Loucy (cell line): ENCODE measurements around the gene AKR1D1.

Experiments used
- H2AFZ ChIP-seq: fragments of 200-600 bp; sonication (generic); 2 replicates; pipeline ENCODE4 v1.6.0; 2016; ENCODE audit warnings: antibody characterized with exemption, mild to moderate bottlenecking, low read length, moderate library complexity
- H3F3A ChIP-seq: fragments of 200-600 bp; 2 replicates; pipeline ENCODE4 v1.6.0; 2016; ENCODE audit warnings: antibody characterized with exemption, low read depth, mild to moderate bottlenecking
- H3K27me3 ChIP-seq: fragments of 200-600 bp; sonication (generic); 2 replicates; pipeline ENCODE4 v1.6.1; 2014; ENCODE audit warnings: low read length, mild to moderate bottlenecking; ENCODE audit not compliant: insufficient read depth, poor library complexity, severe bottlenecking
- H3K36me3 ChIP-seq: fragments of 200-600 bp; sonication (generic); 2 replicates; pipeline ENCODE4 v1.6.1; 2016; ENCODE audit warnings: low read length; ENCODE audit not compliant: insufficient read depth
- H3K4me1 ChIP-seq: fragments of 200-600 bp; sonication (generic); 2 replicates; pipeline ENCODE4 v1.5.1; 2014; ENCODE audit warnings: low read length, mild to moderate bottlenecking; ENCODE audit not compliant: insufficient read depth, poor library complexity, severe bottlenecking
- H3K4me2 ChIP-seq: fragments of 200-600 bp; sonication (generic); 2 replicates; pipeline ENCODE4 v1.6.0; 2014; ENCODE audit warnings: antibody characterized with exemption, low read length, low read depth, mild to moderate bottlenecking; ENCODE audit not compliant: poor library complexity, severe bottlenecking
- H3K4me3 ChIP-seq: fragments of 200-600 bp; sonication (generic); 2 replicates; pipeline ENCODE4 v1.5.1; 2014; ENCODE audit warnings: low read length, mild to moderate bottlenecking, mixed read lengths; ENCODE audit not compliant: poor library complexity, severe bottlenecking
- H3K79me2 ChIP-seq: fragments of 200-600 bp; sonication (generic); 2 replicates; pipeline ENCODE4 v1.6.1; 2014; ENCODE audit warnings: low read length; ENCODE audit not compliant: insufficient read depth
- H3K9ac ChIP-seq: fragments of 200-600 bp; sonication (generic); 2 replicates; pipeline ENCODE4 v1.6.0; 2014; ENCODE audit warnings: mild to moderate bottlenecking, low read depth, low read length, moderate library complexity; ENCODE audit not compliant: poor library complexity, severe bottlenecking
- H3K9me2 ChIP-seq: fragments of 200-600 bp; sonication (generic); replicated peaks from 2 replicates; pipeline ENCODE4 v1.6.1; 2016; ENCODE audit warnings: low read depth, low read length, mixed read lengths
- H3K9me3 ChIP-seq: fragments of 200-600 bp; sonication (generic); 2 replicates; pipeline ENCODE4 v1.6.1; 2014; ENCODE audit warnings: mild to moderate bottlenecking, antibody characterized with exemption, low read length, low read depth; ENCODE audit not compliant: insufficient read depth
- H4K20me1 ChIP-seq: fragments of 200-600 bp; sonication (generic); 2 replicates; pipeline ENCODE4 v1.6.0; 2014; ENCODE audit warnings: antibody characterized with exemption, low read length, mild to moderate bottlenecking; ENCODE audit not compliant: insufficient read depth, poor library complexity, severe bottlenecking
- CTCF ChIP-seq: fragments of 200-600 bp; sonication (generic); conservative IDR thresholded peaks from 2 replicates; pipeline ENCODE4 v1.5.1; 2014; ENCODE audit warnings: mild to moderate bottlenecking, antibody characterized with exemption, low read length
- EZH2phosphoT487 ChIP-seq: fragments of 200-600 bp; IDR thresholded peaks from 2 replicates; pipeline ENCODE4 v1.6.1; 2018; ENCODE audit warnings: antibody characterized with exemption, mild to moderate bottlenecking, moderate library complexity, borderline replicate concordance

Gene AKR1D1

GRCh38 chr7:138099813-138100212 is 23.6 kb downstream of the AKR1D1 start:
- TF ChIP-seq EZH2phosphoT487 (no peak), CTCF (no peak)
- H3K9me3 ChIP-seq = no peaks in the 10 kb centered on the region

DNA sequence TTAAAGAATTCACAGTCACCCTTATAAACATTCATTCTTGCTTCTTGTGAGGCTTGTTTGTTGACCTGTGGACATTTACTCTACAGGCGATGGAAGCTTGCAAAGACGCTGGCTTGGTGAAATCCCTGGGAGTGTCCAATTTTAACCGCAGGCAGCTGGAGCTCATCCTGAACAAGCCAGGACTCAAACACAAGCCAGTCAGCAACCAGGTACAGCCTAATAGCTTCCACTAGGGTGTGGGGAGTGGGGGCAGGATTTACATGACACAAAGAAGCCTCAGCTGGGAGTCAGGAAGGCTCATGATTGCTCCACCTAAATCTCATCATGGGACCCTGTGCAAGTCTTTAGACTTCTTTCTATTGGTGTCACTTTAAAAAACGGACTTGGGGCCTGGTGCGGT is 29.0 kb downstream of the AKR1D1 start:
- no peaks in the 10 kb centered on the region for H3K4me1 ChIP-seq
- TF ChIP-seq CTCF (no peak), EZH2phosphoT487 (no peak)
- no peak overlapping the region for H2AFZ ChIP-seq
- no peaks in the 10 kb centered on the region for H3F3A ChIP-seq
- no peaks in the 10 kb centered on the region for H3K79me2 ChIP-seq
- H3K9me3 ChIP-seq = no peaks in the 10 kb centered on the region
- no peak overlapping the region for H3K4me3 ChIP-seq
- no peak overlapping the region for H3K4me2 ChIP-seq
- H4K20me1 ChIP-seq = no peaks in the 10 kb centered on the region
- H3K27me3 ChIP-seq = no peaks in the 10 kb centered on the region
- no peaks in the 10 kb centered on the region for H3K9me2 ChIP-seq
- H3K36me3 ChIP-seq = no peaks in the 10 kb centered on the region
- H3K9ac ChIP-seq = no peak overlapping the region

More at GRCh38 chr7:138099813-138100212, 23.6 kb downstream of the AKR1D1 start:
- no peaks in the 10 kb centered on the region for H3F3A ChIP-seq
- H3K27me3 ChIP-seq = no peaks in the 10 kb centered on the region
- no peak overlapping the region for H3K4me3 ChIP-seq
- no peak overlapping the region for H2AFZ ChIP-seq
- no peaks in the 10 kb centered on the region for H3K36me3 ChIP-seq
- H4K20me1 ChIP-seq = no peaks in the 10 kb centered on the region
- no peak overlapping the region for H3K4me2 ChIP-seq
- no peaks in the 10 kb centered on the region for H3K9me2 ChIP-seq
- no peak overlapping the region for H3K9ac ChIP-seq
- no peaks in the 10 kb centered on the region for H3K4me1 ChIP-seq
- H3K79me2 ChIP-seq = no peaks in the 10 kb centered on the region

- Histone ChIP-seq H3K4me2 (no peak overlapping the region), H3K79me2 (no peaks in the 10 kb centered on the region), H3K4me3 (no peak overlapping the region), H3K9me2 (no peaks in the 10 kb centered on the region), H3K36me3 (no peaks in the 10 kb centered on the region), H3F3A (no peaks in the 10 kb centered on the region), H3K4me1 (no peaks in the 10 kb centered on the region), H2AFZ (no peak overlapping the region), H3K9me3 (no peaks in the 10 kb centered on the region), H3K9ac (no peak overlapping the region), H3K27me3 (no peaks in the 10 kb centered on the region), H4K20me1 (no peaks in the 10 kb centered on the region)
- TF ChIP-seq EZH2phosphoT487 (no peak), CTCF (no peak)
Measured at GRCh38 chr7:138115047-138115446, 38.8 kb downstream of the AKR1D1 start.
